ENCODE results near the gene TRAPPC2L. TPM values are rescaled to one million over a fixed set of nuclear protein-coding genes. Genes with fewer than 3 reads are reported as not detected.

Gene TRAPPC2L
- total and polyA plus RNA-seq, 2 donors (not counting 1 experiment from before 2014, with no cell fraction given) = 33.5 to 65.1 TPM

- WGBS (ENCODE audit: insufficient coverage) = 96% methylated on average over 20 of the region's 21 CpGs
- H3K36me3 ChIP-seq (replicated peaks in 1 of 2; ENCODE audit: control extremely low read depth in 1 of 2, control insufficient read depth in 1 of 2, extremely low read depth in 1 of 2, insufficient read depth in 2 of 2, low read length in 1 of 2) = peaks cover 0 to 16% of the 10 kb centered on the region in 2 experiments
- DNase-seq = no peak
- POLR2A ChIA-PET = interaction anchor here (0.7 kb wide), 1 partner anchor 9 kb away, joined by 5 read pairs; the partner anchor contains the start of gene TRAPPC2L
- Mint-ChIP-seq H3K27me3 (no peaks in the 10 kb centered on the region), H3K9me3 (ENCODE audit: insufficient read depth) (no peaks in the 10 kb centered on the region), H3K27ac (no peak overlapping the region), H3K4me1 (peaks cover 5% of the 10 kb centered on the region), H3K4me3 (no peak overlapping the region)
- H3K9ac ChIP-seq (ENCODE audit: low read length) = no peak overlapping the region
- peaks cover 45% of the 10 kb centered on the region for H4K20me1 ChIP-seq (ENCODE audit: control insufficient read depth, insufficient read depth, low read length, poor library complexity, severe bottlenecking)
- H3K79me2 ChIP-seq (ENCODE audit: control insufficient read depth, insufficient read depth, low read length) = peaks cover 38% of the 10 kb centered on the region
- no peak overlapping the region for H2AFZ ChIP-seq (ENCODE audit: insufficient read depth, low read depth, low read length, poor library complexity, severe bottlenecking)
- TF ChIP-seq CTCF (IDR thresholded peaks at IDR 0.05) = no peak
- TF ChIP-seq EZH2 (IDR thresholded peaks at IDR 0.05; ENCODE audit: borderline replicate concordance, insufficient read depth, low read depth, low read length, poor library complexity, severe bottlenecking) = no peak
- no peak overlapping the region for H3K4me3 ChIP-seq (ENCODE audit: control extremely low read depth in 1 of 5, extremely low read depth in 1 of 5, insufficient read depth in 1 of 5, low read depth in 2 of 5, low read length in 4 of 5)
- no peak overlapping the region for H3K4me2 ChIP-seq (replicated peaks; ENCODE audit: low read depth, low read length, poor library complexity, severe bottlenecking)
- no peaks in the 10 kb centered on the region for H3K9me3 ChIP-seq (ENCODE audit: control extremely low read depth in 1 of 3, control insufficient read depth in 2 of 3, insufficient read depth in 1 of 3, low read length in 2 of 3)
- no peak overlapping the region for H3K27ac ChIP-seq (ENCODE audit: low read length in 2 of 2)
- H3K27me3 ChIP-seq (replicated peaks in 1 of 4; ENCODE audit: control extremely low read depth in 1 of 4, control insufficient read depth in 3 of 4, insufficient read depth in 4 of 4, low read length in 3 of 4) = no peaks in the 10 kb centered on the region
- intact Hi-C loops (cut with micrococcal nuclease) = no loop called here
- CTCF ChIA-PET = no interaction called here
- H3K4me1 ChIP-seq (ENCODE audit: control insufficient read depth in 2 of 2, insufficient read depth in 2 of 2, low read length in 2 of 2) = no peaks in the 10 kb centered on the region
- ATAC-seq (ENCODE audit: low read depth) = no peak
Measured at GRCh38 chr16:88848557-88848956, 8.4 kb upstream of the TRAPPC2L start.

GRCh38 chr16:88850531-88851199 lies 6.3 kb upstream of the TRAPPC2L start:
- intact Hi-C loops (cut with micrococcal nuclease) = no loop called here
- no peak overlapping the region for H3K27ac Mint-ChIP-seq

More at GRCh38 chr16:88850531-88851199, 6.3 kb upstream of the TRAPPC2L start:
- CTCF ChIA-PET = no interaction called here
- Histone ChIP-seq H2AFZ (ENCODE audit: insufficient read depth, low read depth, low read length, poor library complexity, severe bottlenecking) (no peak overlapping the region), H4K20me1 (ENCODE audit: control insufficient read depth, insufficient read depth, low read length, poor library complexity, severe bottlenecking) (peaks cover 39% of the 10 kb centered on the region), H3K27me3 (replicated peaks in 1 of 4; ENCODE audit: control extremely low read depth in 1 of 4, control insufficient read depth in 3 of 4, insufficient read depth in 4 of 4, low read length in 3 of 4) (no peaks in the 10 kb centered on the region), H3K36me3 (replicated peaks in 1 of 2; ENCODE audit: control extremely low read depth in 1 of 2, control insufficient read depth in 1 of 2, extremely low read depth in 1 of 2, insufficient read depth in 2 of 2, low read length in 1 of 2) (peaks cover 0 to 16% of the 10 kb centered on the region in 2 experiments), H3K4me3 (ENCODE audit: control extremely low read depth in 1 of 5, extremely low read depth in 1 of 5, insufficient read depth in 1 of 5, low read depth in 2 of 5, low read length in 4 of 5) (no peak overlapping the region), H3K4me1 (ENCODE audit: control insufficient read depth in 2 of 2, insufficient read depth in 2 of 2, low read length in 2 of 2) (peaks cover 15 to 16% of the 10 kb centered on the region in 2 donors), H3K9ac (ENCODE audit: low read length) (no peak overlapping the region), H3K27ac (ENCODE audit: low read length in 2 of 2) (no peak overlapping the region), H3K9me3 (ENCODE audit: control extremely low read depth in 1 of 3, control insufficient read depth in 2 of 3, insufficient read depth in 1 of 3, low read length in 2 of 3) (no peaks in the 10 kb centered on the region), H3K79me2 (ENCODE audit: control insufficient read depth, insufficient read depth, low read length) (peaks cover 32% of the 10 kb centered on the region), H3K4me2 (replicated peaks; ENCODE audit: low read depth, low read length, poor library complexity, severe bottlenecking) (no peak overlapping the region)
- POLR2A ChIA-PET = no interaction called here
- Mint-ChIP-seq H3K27me3 (no peaks in the 10 kb centered on the region), H3K4me1 (peaks cover 19% of the 10 kb centered on the region), H3K9me3 (ENCODE audit: insufficient read depth) (no peaks in the 10 kb centered on the region), H3K4me3 (no peak overlapping the region)
- ATAC-seq (ENCODE audit: low read depth) = no peak
- TF ChIP-seq EZH2 (IDR thresholded peaks at IDR 0.05; ENCODE audit: borderline replicate concordance, insufficient read depth, low read depth, low read length, poor library complexity, severe bottlenecking) (no peak), CTCF (IDR thresholded peaks at IDR 0.05) (no peak)
- DNase-seq = no peak
- WGBS (ENCODE audit: insufficient coverage) = 97% methylated on average over 33 of the region's 33 CpGs
